Brain pericyte (primary cell): ENCODE measurements around the gene CRELD1.
"Not testable (repeated sequence)": the region's sequence is repeated elsewhere in the genome, so short reads cannot be mapped to it uniquely, and the experiment has no call there.

Experiments used
- DNase-seq: peaks from one replicate; pipeline ENCODE4 v3.0.0-alpha.2; 2012; ENCODE audit warnings: low read depth, low spot score

The CRELD1 gene

DNA sequence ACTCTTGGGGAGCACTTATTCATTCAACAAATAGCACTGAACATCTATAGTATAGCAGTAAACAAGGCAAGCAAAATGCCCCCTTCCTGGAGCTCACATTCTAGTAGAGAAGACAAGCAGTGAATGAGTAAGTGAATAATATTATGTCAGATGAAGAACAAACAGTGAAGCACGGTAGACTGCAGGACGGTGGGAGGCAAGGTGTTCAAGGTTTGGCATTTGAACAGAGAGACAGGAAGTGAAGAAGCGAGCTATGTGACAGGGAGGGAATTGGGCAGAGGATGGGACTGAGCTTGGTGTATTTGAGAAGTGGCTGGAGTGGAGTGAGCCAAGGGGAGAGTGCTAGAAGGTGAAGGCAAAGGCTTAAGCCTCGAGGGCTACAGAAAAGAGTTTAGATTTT is 1.4 kb downstream of the CRELD1 start:
- DNase-seq: no peak

- no peak for DNase-seq
Observed at GRCh38 chr3:9935966-9936510, 2.4 kb downstream of the CRELD1 start.

- DNase-seq: no peak
Observed at GRCh38 chr3:9937486-9938238, 4.0 kb downstream of the CRELD1 start.

DNA sequence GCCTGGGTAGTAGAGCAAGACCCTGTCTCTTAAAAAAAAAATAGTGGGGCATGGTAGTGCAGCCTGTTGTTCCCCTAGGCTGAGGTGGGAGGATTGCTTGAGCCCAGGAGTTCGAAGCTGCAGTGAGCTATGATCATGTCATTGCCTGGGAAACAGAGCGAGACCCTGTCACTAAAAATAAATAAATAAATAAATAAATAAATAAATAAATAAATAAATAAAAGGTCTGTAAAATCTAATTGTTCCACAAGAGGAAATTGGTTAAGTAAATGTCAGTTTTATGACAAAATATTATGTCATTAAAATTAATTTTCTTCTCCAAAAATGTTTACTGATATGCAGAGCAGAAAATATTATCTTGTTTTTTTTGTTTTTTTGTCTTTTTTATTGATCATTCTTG is 5.3 kb downstream of the CRELD1 start:
- DNase-seq: no peak

- DNase-seq: not testable (repeated sequence)
Observed at GRCh38 chr3:9939906-9940305, 6.3 kb downstream of the CRELD1 start.

DNA sequence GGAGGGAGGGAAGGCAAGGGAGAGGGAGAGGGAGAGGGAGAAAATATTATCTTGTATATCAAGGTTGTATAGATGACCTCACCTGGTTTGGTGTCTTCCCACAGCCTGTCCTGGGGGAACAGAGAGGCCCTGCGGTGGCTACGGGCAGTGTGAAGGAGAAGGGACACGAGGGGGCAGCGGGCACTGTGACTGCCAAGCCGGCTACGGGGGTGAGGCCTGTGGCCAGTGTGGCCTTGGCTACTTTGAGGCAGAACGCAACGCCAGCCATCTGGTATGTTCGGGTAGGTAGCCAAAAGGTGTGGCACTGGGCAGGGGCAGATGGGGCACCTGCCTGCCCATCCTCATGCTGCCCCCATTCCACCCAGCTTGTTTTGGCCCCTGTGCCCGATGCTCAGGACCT is 7.1 kb downstream of the CRELD1 start:
- DNase-seq: no peak

DNA sequence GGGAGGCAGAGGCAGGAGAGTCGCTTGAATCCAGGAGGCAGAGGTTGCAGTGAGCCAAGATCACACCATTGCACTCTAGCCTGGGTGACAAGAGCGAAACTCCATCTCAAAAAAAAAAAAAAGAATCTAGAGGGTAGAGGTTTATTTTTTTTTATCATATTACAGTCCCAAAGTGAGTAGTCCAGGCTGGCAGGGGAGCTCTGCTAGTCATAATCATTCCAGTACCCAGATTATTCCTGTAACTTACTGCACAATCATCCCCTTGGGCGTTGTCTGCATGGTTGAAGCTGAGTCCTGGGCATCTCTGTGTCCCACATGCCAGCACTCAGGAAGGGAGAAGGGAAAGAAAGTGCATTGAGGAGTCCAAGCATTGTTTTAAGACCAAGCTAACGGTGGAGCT is 8.5 kb downstream of the CRELD1 start:
- DNase-seq: no peak

DNA sequence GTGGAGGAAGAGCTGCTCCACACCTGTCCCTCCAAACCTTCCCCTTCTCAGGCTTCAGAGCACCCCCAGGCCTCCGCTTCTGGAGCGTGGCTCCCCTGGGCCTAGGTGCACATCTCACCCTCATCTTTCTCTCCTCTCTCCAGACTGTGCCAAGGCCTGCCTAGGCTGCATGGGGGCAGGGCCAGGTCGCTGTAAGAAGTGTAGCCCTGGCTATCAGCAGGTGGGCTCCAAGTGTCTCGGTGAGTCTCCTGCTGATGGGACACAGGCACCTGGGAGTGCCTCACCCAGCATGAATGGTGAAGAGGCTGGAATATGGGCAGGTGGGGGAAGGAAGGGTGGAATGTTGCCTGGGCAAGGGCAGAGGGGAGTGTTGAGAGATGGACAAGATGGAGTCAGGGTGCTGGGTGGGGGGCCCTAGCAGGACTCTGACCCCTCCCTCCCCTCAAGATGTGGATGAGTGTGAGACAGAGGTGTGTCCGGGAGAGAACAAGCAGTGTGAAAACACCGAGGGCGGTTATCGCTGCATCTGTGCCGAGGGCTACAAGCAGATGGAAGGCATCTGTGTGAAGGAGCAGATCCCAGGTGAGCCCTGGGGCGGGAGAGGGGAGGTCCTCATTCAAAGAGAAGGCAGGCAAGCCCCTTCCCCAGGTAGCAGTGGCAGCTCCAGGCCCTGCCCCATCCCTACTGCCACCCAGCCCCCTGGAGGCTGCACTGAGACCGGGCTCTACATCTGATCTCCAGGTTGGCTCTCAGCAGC is 9.5 kb downstream of the CRELD1 start:
- no peak for DNase-seq

DNA sequence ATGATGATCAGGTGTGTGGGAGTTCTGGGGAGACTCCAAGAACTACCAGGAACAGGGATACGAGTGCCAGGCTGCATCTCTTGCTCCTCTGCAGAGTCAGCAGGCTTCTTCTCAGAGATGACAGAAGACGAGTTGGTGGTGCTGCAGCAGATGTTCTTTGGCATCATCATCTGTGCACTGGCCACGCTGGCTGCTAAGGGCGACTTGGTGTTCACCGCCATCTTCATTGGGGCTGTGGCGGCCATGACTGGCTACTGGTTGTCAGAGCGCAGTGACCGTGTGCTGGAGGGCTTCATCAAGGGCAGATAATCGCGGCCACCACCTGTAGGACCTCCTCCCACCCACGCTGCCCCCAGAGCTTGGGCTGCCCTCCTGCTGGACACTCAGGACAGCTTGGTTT is 10.6 kb downstream of the CRELD1 start:
- DNase-seq: no peak

DNA sequence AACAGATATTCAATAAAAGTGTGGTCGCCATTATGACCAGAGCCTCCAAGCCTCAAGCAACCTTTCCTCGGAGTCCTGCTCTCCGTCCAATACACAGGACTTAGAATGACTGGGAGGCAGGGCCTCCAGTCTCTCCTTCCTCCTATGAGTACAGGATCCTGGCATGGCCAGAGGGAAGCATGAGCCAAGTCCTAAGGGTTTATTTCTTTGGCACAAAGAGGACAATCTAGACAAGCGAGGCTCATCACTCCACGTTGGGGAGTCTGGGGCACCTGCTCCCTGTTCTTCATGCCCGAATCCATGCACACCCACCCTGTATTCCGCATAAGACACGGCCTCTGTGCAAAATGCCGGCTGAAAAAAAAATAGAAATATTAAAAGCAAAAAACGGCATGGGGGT is 11.7 kb downstream of the CRELD1 start:
- DNase-seq: no peak

DNA sequence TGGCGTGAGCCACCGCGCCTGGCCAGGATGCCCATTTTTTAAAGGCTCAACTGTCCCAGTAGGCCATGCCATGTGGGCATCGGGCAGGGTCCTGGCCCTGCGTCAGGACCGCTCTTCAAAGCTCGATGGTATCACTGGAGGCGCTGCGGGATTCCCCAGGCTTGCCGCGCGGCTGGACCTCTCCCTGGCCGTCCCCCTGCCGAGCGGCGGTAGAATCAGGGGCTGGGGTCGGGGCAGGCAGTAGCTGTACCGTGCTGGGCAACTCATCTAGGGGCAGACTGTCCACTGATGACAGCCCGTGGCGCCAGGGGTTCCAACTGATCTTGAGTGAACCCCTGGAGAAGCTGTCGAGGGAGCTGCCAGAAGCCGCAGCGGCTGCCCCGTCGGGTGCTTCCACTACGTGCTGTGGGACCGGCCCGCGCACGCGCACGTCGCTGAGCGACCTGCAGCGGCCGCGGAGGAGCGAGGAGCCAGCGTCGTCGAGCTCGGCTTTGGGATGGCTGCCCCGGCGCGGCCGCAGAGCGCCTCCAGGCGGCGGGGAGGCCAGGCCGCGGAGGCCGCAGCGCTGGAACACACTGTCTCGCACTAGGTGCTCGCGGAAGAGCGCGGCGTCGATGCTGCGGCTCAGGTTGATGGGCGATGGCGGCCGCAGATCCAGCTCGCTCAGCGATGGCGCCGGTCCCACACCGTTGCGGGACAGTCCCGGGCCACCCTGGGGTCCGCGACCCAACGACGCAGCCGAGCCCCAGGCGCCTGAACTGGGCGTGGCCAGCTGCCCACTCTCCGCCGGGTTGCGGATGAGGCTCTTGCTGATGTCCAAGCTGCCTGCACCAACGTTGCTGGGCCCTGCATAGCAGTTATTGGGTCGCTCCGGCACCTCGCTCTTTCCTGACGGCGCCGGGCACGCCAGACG is 12.7 kb downstream of the CRELD1 start:
- peak; percentile 77 for DNase-seq

GRCh38 chr3:9947025-9947995 is 13.7 kb downstream of the CRELD1 start:
- DNase-seq: no peak

DNA sequence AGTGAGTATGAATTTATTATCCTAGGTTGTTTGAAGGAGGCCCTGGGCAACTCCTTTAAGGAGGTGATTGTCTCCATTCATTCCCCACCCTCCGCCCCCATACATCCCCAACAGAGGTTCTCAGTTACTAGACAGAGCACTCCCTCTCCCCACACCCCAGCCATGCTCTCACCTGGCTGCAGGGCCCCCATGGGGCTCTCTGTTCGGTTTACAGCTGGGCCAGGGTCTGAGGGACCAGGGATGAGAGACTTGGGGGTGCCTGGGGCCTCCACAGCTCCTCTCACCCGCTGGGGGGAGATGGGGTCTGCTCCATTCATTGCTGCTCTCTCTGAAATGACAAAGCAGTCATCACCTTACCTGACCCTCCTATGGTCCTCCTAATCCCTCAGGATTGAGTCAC is 15.0 kb downstream of the CRELD1 start:
- DNase-seq: no peak

GRCh38 chr3:9949115-9949514 is 15.5 kb downstream of the CRELD1 start:
- no peak for DNase-seq

GRCh38 chr3:9949626-9950025 is 16.0 kb downstream of the CRELD1 start:
- no peak for DNase-seq

DNA sequence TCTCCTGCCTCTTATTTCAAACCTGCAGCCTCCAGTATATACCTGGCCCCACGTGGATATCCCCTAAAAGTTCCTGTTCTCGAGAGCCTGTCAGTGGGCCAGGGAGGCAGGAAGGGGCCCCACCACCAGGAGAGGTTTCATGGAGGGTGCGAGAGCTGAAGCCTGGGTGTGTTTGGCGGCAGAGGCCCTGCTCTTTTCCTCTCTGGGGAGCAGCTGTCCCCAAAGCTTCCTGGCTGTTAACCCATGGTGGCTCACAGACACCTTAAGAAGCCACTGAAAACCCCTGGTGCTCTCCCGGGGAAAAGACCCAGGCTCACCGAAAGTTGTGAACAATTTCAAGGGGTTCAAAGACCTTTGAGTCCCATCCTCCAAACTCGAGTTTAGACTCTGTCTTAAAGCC is 17.5 kb downstream of the CRELD1 start:
- no peak for DNase-seq

- no peak for DNase-seq
Observed at GRCh38 chr3:9951598-9951961, 17.9 kb downstream of the CRELD1 start.

- no peak for DNase-seq
Observed at GRCh38 chr3:9951962-9952805, 18.6 kb downstream of the CRELD1 start, which contains the start of gene PRRT3. Gene PRRT3 (minus strand): TSS chr3:9952408. CDS start chr3:9950115, 2,293 bp downstream.

DNA sequence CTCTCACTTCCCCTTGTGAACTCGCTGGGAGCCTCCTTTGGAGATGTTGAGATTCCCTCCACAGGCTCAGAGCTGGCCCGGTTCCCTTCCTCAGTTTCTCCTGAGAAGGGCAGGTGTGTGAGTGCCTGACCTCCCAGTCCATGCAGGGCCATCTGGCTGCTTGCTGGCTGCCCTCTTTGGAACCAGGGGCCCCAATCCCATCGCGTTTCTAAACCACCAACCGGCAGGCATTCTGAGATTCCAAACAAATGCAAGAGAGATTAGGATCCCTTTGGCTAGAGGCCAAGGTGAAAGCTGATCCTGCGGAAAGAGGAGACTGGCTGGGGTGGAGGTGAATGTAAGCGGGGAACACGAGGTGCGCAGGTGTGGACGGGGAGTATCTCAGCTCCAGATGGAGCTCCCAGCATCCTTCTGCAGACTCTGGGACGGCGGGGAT is 21.5 kb downstream of the CRELD1 start:
- DNase-seq: no peak
